ENCODE data around the gene TMEM43.
"Not testable (repeated sequence)": the region's sequence is repeated elsewhere in the genome, so short reads cannot be mapped to it uniquely, and the experiment has no call there.

DNA sequence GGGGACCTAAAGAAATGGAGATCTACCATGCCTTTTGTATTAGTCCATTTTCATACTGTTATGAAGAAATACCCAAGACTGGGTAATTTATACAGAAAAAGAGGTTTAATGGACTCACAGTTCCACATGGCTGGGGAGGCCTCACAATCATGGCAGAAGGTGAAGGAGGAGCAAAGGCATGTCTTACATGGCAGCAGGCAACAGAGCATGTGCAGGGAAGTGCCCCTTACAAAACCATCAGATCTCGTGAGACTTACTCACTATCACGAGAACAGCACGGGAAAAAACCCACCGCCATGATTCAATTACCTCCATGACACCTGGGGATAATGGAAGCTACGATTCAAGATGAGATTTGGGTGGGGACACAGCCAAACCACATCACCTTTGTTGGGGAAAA is 37.4 kb upstream of the TMEM43 start:
- TF ChIP-seq, protein P1, sequence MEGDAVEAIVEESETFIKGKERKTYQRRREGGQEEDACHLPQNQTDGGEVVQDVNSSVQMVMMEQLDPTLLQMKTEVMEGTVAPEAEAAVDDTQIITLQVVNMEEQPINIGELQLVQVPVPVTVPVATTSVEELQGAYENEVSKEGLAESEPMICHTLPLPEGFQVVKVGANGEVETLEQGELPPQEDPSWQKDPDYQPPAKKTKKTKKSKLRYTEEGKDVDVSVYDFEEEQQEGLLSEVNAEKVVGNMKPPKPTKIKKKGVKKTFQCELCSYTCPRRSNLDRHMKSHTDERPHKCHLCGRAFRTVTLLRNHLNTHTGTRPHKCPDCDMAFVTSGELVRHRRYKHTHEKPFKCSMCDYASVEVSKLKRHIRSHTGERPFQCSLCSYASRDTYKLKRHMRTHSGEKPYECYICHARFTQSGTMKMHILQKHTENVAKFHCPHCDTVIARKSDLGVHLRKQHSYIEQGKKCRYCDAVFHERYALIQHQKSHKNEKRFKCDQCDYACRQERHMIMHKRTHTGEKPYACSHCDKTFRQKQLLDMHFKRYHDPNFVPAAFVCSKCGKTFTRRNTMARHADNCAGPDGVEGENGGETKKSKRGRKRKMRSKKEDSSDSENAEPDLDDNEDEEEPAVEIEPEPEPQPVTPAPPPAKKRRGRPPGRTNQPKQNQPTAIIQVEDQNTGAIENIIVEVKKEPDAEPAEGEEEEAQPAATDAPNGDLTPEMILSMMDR (conservative IDR thresholded peaks at IDR 0.05), result not testable (repeated sequence)
- TF ChIP-seq ZFX (IDR thresholded peaks at IDR 0.05), result not testable (repeated sequence)
